ENCODE measurements around the gene LRRC3C. TPM values are rescaled to one million over a fixed set of nuclear protein-coding genes. Genes with fewer than 3 reads are reported as not detected.
A peak's percentile ranks its signal among the peaks of the same experiment; 100 is the strongest.

LRRC3C gene
- total and polyA plus RNA-seq, 12 donors: not detected

DNA sequence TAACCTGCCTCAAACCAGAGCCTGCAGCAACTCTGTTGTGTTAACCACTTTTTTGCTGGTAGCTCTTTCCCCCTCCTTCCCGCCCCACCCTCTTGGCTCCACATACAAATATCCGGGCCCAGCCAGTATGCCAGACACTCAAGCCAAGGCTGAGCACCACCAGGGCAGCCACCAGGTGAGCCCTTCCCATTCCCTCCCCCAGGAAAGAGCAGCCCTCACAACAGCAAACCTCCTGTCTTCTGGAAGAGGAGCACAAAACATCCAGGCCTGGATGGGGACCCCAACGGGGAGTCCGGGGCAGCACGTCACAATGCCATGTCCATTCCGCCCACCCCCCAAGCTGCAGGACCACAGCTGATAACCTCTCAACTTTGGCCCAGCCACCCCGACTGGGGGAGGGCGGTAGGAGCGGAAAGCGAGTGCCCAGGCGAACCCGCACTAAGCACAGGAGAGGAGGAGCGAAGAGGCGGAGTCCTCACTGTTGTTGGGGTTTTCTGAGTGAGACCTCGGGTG lies 888 bp upstream of the LRRC3C start:
- no peak for TF ChIP-seq CTCF (IDR thresholded peaks at IDR 0.05)
- H3K36me3 ChIP-seq: peaks cover 0 to 27% (median 20%) of the 10 kb centered on the region in 9 donors
- no peaks in the 10 kb centered on the region for H3K27me3 ChIP-seq
- H3K9me3 ChIP-seq: no peaks in the 10 kb centered on the region
- peak overlapping the region; percentile 50 to 85 (median 72) for H3K4me3 ChIP-seq
- DNase-seq: peak in 1 of 2 donors; percentile 41
- ATAC-seq: peak; percentile 4 to 25 (median 12)
- intact Hi-C loops (cut with DNase I): loop anchor here in 3 of 10 donors (2.0 kb wide), 2 partner anchors 26 to 54 kb away; partner anchors contain the start of gene PSMD3 (in 2 of the 3)
- H3K27ac ChIP-seq: peak overlapping the region; percentile 46 to 98 (median 92)
- 3 to 4% methylated on average over 15 of the region's 15 CpGs for WGBS, 2 donors
- peaks cover 6 to 77% (median 58%) of the 10 kb centered on the region in 9 donors for H3K4me1 ChIP-seq

- intact Hi-C loops (cut with DNase I): loop anchor here in 5 of 10 donors (2.0 kb wide), 2 partner anchors 25 to 53 kb away; partner anchors contain the start of gene PSMD3 (in 2 of the 5)
- 17 to 19% methylated on average over 17 of the region's 17 CpGs for WGBS, 2 donors
Observed at GRCh38 chr17:39927929-39928857, 661 bp downstream of the LRRC3C start.

DNA sequence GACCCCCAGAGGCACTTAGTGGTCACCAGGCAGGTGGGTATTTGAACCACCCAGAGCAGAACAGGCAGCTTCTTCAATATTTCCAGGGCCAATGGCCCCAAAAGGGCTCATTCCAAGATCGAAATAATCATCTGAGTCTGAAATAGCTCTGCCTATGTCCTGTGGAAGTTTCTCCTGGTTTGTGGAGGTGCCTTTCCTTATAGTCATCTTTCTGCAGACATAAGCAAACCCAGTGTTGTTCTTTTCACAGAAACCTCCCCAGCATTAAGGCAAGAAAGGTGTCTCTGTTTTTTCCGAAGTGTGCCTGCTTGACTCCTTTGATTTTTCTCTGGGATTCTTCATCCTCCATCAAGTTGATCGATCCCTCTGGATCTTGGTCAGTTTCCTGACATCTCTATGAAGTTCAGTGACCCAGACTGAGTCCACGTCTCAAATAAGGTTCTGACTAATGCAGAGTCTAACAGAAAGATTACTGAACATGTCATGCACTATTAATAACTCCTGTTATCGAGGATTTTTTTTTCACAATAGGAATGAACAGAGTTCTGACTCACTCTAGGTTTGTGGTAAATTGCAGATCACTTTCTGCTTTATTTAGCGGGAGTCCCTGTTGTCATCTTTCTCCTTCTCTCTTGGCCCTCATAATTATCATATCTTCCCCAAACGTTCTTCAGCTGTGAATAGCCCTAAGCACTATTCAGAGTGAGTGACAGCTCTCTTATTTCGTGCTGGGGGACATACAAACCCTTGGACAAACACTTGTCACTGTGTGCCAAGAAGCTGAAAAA lies 1.5 kb downstream of the LRRC3C start:
- 20 to 26% methylated on average over 8 of the region's 8 CpGs for WGBS, 2 donors
- intact Hi-C loops (cut with DNase I): loop anchor here in 2 of 10 donors (1.0 to 2.0 kb wide), 2 partner anchors 24 to 51 kb away; partner anchors contain the start of gene PSMD3 (in 1 of the 2)
- peak; percentile 4 to 63 (median 57) for ATAC-seq
- TF ChIP-seq CTCF (IDR thresholded peaks at IDR 0.05): no peak
- no peak for DNase-seq
- H3K9me3 ChIP-seq: no peaks in the 10 kb centered on the region
- peak overlapping the region; percentile 85 to 98 (median 92) for H3K27ac ChIP-seq
- H3K36me3 ChIP-seq: peaks cover 0 to 2% (median under 1%) of the 10 kb centered on the region in 9 donors
- H3K27me3 ChIP-seq: no peaks in the 10 kb centered on the region
- H3K4me1 ChIP-seq: peaks cover 6 to 65% (median 55%) of the 10 kb centered on the region in 9 donors
- peak overlapping the region; percentile 50 to 85 (median 72) for H3K4me3 ChIP-seq

More at GRCh38 chr17:39927929-39928857, 661 bp downstream of the LRRC3C start:
- DNase-seq: peak; percentile 56 to 62
- peak overlapping the region; percentile 85 to 98 (median 92) for H3K27ac ChIP-seq
- H3K4me3 ChIP-seq: peak overlapping the region; percentile 50 to 85 (median 72)
- ATAC-seq: peak; percentile 27 to 74 (median 53)
- no peak for TF ChIP-seq CTCF (IDR thresholded peaks at IDR 0.05)
- no peaks in the 10 kb centered on the region for H3K9me3 ChIP-seq
- peaks cover 0 to 11% (median 9%) of the 10 kb centered on the region in 9 donors for H3K36me3 ChIP-seq
- H3K27me3 ChIP-seq: no peaks in the 10 kb centered on the region
- peaks cover 6 to 63% (median 54%) of the 10 kb centered on the region in 9 donors for H3K4me1 ChIP-seq
